GM18517 (cell line): ENCODE data around the gene TRPV4.
"Not testable (repeated sequence)": the region's sequence is repeated elsewhere in the genome, so short reads cannot be mapped to it uniquely, and the experiment has no call there.

Experiments used
- ATAC-seq: cut with Tn5 transposase; IDR thresholded peaks from one replicate; pipeline ENCODE4 v1.9.1; 2021; ENCODE audit warnings: mild to moderate bottlenecking, moderate library complexity; ENCODE audit not compliant: unreplicated experiment

TRPV4 gene

DNA sequence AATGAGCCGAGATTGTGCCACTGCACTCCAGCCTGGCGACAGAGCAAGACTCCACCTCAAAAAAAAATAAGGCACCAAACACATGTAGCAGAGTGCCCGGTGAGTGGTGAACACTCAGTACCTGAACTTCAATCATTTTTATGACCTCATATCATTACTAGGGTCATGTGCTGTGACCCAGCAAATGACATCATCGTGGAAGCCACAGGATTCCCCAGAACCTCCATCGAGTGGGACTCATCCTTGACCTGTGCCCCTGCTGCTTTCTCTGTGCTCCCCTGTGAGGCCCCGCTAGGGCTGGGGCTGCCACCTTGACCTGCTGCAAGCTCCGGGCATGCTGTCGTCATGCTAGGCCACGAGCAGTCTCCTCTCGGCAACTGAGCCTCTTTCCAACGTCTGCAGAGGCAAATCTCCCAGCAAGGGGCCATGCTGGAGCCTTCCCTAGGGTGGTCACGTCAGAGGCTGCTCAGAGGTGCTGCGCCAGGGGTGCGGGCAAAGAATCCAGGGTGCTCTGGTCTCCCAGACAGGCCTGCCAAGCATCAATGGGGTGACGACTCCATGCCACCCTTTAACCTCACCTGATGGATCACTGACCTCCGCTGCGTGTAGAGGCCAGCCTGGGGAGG, 28.6 kb upstream of the TRPV4 start:
- no peak for ATAC-seq

DNA sequence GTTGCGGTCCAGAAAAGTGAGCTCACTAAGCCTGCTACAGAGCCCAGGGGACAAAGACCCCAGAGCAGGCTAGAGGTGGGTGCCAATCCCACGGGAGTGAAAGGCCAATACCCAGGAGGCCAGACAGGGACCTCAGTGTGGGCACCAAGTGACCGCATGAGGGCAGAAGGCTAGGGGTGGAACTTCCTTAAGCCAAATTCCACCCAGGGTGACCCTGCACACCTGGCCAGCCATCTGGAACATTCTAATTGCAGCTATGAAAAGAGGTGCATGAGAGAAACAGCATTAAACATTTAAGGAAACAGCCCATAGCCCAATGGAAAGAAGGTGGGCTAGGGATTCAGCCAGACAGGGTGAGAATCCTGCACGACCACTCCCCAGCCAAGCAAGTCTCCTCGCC, 27.8 kb upstream of the TRPV4 start:
- no peak for ATAC-seq

DNA sequence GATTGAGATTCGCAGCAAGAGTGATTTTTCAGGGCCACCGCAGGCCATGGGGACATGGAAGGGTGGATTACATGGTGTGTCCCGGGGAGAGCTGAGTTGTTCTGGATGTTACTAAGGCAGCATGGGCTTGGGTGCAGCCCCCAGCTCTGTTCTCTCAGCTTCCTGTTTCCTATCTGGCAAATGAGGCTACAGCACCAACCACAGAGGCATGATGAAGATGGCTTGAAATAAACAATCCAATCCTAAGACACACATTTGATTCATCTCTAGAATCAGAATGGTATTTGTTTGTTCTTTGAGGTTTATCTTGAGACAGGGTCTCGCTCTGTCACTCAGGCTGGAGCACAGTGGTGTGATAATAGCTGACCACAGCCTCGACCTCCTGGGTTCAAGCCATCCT, 25.6 kb upstream of the TRPV4 start:
- no peak for ATAC-seq

DNA sequence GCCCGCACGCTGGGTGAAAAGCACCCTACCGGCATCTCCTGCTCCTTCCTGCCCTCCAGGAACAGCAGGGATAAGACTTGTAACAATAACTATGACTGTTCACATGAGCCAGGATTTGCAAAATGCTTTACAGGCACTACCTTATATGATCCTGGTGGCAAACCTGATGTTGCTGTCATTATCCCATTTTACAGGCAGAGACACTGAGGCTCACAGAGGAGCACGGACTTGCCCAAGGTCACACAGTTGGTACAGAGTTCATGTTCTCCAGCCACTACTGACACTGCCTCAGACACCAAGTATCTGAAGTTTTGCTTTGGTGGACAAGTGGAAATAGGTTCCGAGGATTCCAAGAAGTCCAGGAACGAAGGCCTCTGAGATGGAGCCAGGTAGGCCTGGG, 24.5 kb upstream of the TRPV4 start:
- no peak for ATAC-seq

DNA sequence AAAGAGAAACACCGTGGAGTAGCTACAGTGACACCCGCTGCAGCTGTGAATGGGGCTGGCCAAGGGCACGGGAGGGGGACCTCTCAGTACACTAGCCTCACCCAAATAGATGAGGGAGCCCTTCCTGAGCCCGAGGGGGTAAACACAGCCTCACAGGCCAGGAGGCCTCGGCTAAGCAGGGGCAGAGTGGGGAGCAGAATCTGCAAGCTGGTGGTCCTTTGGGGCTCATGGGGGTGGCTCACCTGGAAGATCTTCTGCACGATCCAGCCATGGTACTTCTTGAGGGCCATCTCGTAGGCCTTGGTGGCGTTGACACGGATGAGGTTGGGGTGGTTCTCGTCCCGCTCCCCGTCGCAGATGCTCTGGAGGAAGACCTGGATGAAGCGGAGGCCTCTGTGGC, 22.2 kb upstream of the TRPV4 start:
- no peak for ATAC-seq

DNA sequence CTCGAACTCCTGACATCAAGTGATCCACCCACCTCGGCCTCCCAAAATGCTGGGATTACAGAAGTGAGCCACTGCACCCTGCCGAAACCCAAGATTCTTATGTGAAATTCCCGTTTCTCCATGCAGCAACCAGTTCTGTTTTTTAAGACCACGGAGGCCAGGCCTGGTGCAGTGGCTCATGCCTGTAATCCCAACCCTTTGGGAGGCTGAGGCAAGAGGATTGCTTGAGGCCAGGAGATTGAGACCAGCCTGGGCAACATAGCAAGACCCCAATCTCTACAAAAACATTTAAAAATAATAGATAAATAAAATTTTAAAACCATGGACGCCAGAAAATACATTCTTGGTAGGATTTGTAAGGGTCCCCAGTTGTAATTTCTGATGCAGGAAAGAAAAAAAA, 17.3 kb upstream of the TRPV4 start:
- not testable (repeated sequence) for ATAC-seq

- ATAC-seq = no peak
Observed at GRCh38 chr12:109847142-109847735, 14.0 kb upstream of the TRPV4 start.

DNA sequence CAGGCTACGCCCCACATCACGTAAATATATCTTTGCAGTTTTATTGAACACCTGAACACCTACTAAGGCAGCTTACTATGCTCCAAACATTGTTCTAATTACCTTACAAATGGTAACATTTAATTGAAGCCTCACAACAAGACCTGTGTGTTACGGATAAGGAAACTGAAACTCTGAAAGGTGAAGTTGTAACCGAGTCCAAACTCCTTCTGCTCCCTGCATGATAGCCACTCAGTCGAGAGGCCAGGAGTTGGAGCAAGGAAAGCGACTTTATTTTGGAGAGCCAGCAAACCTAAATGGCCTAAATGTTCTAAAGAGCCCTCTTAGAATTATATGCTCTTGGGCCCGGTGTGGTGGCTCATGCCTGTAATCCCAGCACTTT, 12.6 kb upstream of the TRPV4 start:
- ATAC-seq = no peak

GRCh38 chr12:109844983-109845823, 12.0 kb upstream of the TRPV4 start:
- ATAC-seq = peak; percentile 52

DNA sequence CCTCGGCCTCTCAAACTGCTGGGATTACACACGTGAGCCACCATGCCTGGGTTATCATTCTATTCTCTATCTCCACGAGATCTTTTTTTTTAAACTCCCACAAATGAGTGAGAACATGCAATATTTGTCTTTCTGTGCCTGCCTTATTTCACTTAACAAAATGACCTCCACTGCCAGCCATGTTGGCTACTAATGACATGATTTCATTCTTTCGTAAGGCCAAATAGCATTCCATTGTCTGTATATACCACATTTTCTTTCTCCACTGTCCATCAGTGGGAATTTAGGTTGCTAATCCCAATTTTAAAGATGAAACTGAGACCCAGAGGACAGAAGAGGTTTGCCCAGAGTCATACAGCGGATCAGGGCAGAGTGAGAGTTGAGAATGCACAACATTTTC, 10.9 kb upstream of the TRPV4 start:
- no peak for ATAC-seq

- ATAC-seq = no peak
Observed at GRCh38 chr12:109842021-109842420, 8.8 kb upstream of the TRPV4 start.

DNA sequence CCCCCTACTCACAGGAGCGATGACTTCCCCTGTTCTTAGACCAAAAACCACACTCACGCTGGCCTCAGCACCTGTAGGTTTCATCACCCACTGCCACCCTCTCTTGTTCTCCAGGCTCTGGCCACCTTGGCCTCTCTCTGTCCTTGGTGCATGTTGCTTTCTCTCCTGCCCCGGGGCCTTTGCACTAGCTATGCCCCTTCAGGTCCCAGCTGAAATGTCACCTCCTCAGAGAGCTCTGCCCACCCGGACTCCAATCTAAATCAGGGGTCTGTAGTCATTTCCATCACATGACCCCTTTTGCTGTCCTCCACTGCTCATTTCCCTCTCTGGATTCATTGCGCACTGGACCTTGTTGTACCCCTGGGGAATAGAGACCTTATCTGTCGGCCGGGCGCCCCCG, 8.2 kb upstream of the TRPV4 start:
- ATAC-seq = no peak

DNA sequence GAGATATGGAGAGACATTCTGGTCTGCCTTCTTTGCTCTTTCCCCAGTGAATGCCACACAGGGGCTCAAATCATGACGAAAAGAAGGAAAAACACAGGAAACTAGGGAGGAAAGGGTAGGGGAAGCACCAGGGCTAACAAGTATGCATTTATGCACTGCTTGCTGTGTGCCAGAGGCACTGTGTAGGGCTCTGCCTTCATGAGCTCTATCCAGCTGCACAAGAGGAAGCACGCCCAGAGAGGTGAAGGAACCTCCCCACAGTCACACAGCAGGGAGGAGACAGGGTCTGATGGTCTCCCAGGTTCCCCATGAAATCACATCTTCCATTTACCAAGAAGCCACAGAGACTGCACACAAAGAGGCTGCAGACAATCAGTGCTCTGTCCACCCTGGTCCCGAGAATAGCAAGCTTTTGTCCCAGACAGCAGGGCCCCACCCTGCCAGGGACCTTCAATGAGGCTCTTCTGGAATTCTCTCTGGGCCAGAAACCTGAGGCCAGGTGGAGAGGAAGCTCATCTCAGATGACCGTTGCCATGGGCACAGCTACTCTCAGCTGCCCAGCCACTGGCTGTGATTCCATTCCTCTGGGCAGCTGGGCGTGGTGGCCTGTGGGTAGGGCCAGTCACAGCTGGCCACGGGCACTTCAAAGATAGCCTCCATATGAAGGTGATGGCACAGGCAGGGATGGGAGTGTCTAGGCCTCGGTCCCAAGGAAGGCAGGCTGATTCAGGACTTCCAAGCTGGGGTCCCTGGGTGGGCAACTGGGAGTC, 7.3 kb upstream of the TRPV4 start:
- ATAC-seq = no peak

DNA sequence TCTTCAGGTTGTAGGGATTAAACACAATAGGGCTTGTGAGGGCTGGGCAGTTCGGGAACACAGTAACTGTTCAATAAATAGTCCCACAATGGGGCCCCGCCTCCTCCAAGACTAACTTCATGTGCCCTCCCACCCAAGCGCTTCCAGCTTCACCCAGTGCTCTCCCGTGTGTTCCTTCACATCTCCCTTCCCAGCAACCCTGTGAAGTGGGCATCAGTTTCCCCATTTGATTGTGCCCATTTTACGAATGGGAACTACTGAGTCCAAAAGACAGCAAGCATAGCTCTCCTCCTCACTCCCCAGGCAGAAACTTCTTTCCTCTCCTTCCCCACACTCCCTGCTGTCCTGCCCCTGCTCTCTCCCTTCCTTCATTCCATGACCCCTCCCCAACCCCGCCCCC, 6.2 kb upstream of the TRPV4 start:
- ATAC-seq = no peak

DNA sequence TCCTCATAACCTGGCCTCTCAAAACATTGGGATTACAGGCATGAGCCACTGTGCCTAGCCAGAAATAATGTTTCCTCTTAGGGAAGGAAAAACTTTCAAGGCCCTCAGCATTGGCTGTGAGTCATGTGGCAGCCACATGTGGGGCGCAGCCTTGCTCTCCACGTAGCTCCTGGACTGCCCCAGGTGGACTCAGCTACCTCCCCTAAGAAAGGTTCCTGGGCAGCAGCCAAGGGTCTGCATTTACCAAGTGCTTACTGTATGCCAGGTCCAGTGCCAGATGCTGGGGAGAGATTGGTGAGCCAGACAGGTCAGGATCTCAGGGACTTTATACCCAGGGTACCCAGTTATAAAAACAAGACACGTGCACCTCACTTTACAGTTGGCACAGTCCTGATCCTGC, 3.7 kb upstream of the TRPV4 start:
- ATAC-seq = no peak

- no peak for ATAC-seq
Observed at GRCh38 chr12:109835827-109836226, 2.6 kb upstream of the TRPV4 start.

- ATAC-seq = no peak
Observed at GRCh38 chr12:109832541-109833306, 474 bp downstream of the TRPV4 start.

GRCh38 chr12:109831929-109832328, 1.3 kb downstream of the TRPV4 start:
- no peak for ATAC-seq

- ATAC-seq = no peak
Observed at GRCh38 chr12:109831365-109831764, 1.8 kb downstream of the TRPV4 start.

DNA sequence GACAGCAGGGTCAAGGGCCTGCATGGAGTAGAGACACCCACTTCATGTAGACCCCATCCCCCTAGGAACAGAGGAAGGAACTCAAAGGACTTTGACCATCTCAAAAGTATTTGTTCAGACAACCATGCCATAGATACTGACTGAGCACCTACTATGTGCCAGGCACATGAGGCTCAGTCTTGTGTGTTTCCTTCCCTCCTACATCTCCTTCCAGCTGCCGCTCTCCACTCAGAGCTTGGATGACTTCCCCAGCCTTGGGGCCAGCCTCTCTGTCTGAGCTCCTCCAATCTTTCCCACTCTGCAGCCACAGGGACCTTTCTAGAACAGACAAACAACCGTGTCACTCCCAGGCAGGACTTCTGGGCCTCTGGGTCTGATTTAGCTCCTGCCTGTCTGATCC, 2.5 kb downstream of the TRPV4 start:
- ATAC-seq = no peak

DNA sequence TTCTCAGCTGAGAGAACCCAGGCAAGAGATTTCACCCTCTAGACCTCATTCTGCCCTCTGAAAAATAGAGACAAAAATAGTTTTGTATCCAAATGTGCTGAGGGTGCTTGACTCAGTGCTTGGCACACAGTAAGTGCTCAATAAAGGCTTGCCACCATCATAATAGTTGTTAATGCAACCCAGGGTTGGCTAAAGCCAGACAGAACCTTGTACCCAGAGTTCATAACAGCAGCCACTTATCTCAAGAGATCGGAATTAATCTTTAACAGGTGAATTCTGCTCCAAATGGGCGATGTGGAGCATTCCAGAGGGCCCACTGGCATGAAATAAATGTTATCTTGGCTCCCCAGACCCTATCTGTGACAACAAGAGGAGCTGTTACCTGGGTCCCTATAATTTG, 2.9 kb downstream of the TRPV4 start:
- no peak for ATAC-seq
